Activated T-cell treated with anti-CD3 and anti-CD28 coated beads, Interleukin-2, amount 50 U/mL, for 4 hours (primary cell): ENCODE measurements around the gene C8A. TPM values are rescaled to one million over a fixed set of nuclear protein-coding genes. Genes with fewer than 3 reads are reported as not detected.

Experiments used
- ATAC-seq, 2 donors: fragments of 200-7000 bp; cut with Tn5 transposase; one replicate each; pipeline ENCODE4 v1.10.0; 2021
- DNase-seq: peaks from one replicate; pipeline ENCODE4 v3.0.0-alpha.2; 2020
- H3K27me3 Mint-ChIP-seq: one replicate; pipeline ENCODE4 v1.8.0; 2021; ENCODE audit warnings: low read depth, mixed read lengths
- H3K36me3 Mint-ChIP-seq: one replicate; pipeline ENCODE4 v1.8.0; 2022; ENCODE audit warnings: mixed read lengths; ENCODE audit not compliant: insufficient read depth
- H3K4me1 Mint-ChIP-seq: one replicate; pipeline ENCODE4 v1.8.0; 2021; ENCODE audit warnings: low read depth, mixed read lengths
- H3K4me3 Mint-ChIP-seq: one replicate; pipeline ENCODE4 v1.8.0; 2021; ENCODE audit warnings: mild to moderate bottlenecking, moderate library complexity, mixed read lengths
- H3K9me3 Mint-ChIP-seq: one replicate; pipeline ENCODE4 v1.8.0; 2021; ENCODE audit warnings: mixed read lengths
- total RNA-seq, 3 donors: library from RNA; stranded (reverse); gene quantifications; one replicate each; pipeline ENCODE4 v1.2.1, GENCODE V29; 2021

The C8A gene
- total RNA-seq, 3 donors from 2014 or later: not detected

- H3K4me3 Mint-ChIP-seq: no peak overlapping the region
- H3K4me1 Mint-ChIP-seq: no peaks in the 10 kb centered on the region
- no peaks in the 10 kb centered on the region for H3K9me3 Mint-ChIP-seq
- peaks cover 7% of the 10 kb centered on the region for H3K27me3 Mint-ChIP-seq
- ATAC-seq (no peak), DNase-seq (no peak)
- no peaks in the 10 kb centered on the region for H3K36me3 Mint-ChIP-seq
Observed at GRCh38 chr1:56830052-56830451, 24.5 kb upstream of the C8A start.

GRCh38 chr1:56831871-56832693, 22.5 kb upstream of the C8A start:
- Mint-ChIP-seq H3K9me3 (no peaks in the 10 kb centered on the region), H3K4me3 (no peak overlapping the region), H3K36me3 (no peaks in the 10 kb centered on the region), H3K27me3 (peaks cover 7% of the 10 kb centered on the region), H3K4me1 (no peaks in the 10 kb centered on the region)
- peak; percentile 58 for DNase-seq
- ATAC-seq: peak; percentile 40 to 46

GRCh38 chr1:56833088-56833487, 21.5 kb upstream of the C8A start:
- Mint-ChIP-seq H3K4me1 (no peaks in the 10 kb centered on the region), H3K36me3 (no peaks in the 10 kb centered on the region), H3K27me3 (peaks cover 7% of the 10 kb centered on the region), H3K9me3 (no peaks in the 10 kb centered on the region), H3K4me3 (no peak overlapping the region)
- DNase-seq (no peak), ATAC-seq (no peak)

- no peak overlapping the region for H3K4me3 Mint-ChIP-seq
- no peak for ATAC-seq
- peaks cover 9% of the 10 kb centered on the region for H3K27me3 Mint-ChIP-seq
- H3K4me1 Mint-ChIP-seq: no peaks in the 10 kb centered on the region
- no peak for DNase-seq
- no peaks in the 10 kb centered on the region for H3K9me3 Mint-ChIP-seq
- H3K36me3 Mint-ChIP-seq: no peaks in the 10 kb centered on the region
Observed at GRCh38 chr1:56834137-56834900, 20.3 kb upstream of the C8A start.

GRCh38 chr1:56835657-56836056, 18.9 kb upstream of the C8A start:
- H3K36me3 Mint-ChIP-seq: no peaks in the 10 kb centered on the region
- no peak for DNase-seq
- no peaks in the 10 kb centered on the region for H3K9me3 Mint-ChIP-seq

GRCh38 chr1:56836359-56836758, 18.2 kb upstream of the C8A start:
- no peaks in the 10 kb centered on the region for H3K4me1 Mint-ChIP-seq
- no peak overlapping the region for H3K4me3 Mint-ChIP-seq
- H3K36me3 Mint-ChIP-seq: no peaks in the 10 kb centered on the region
- peaks cover 10% of the 10 kb centered on the region for H3K27me3 Mint-ChIP-seq
- no peaks in the 10 kb centered on the region for H3K9me3 Mint-ChIP-seq
- ATAC-seq: no peak
- no peak for DNase-seq

More at GRCh38 chr1:56835657-56836056, 18.9 kb upstream of the C8A start:
- ATAC-seq: no peak
- Mint-ChIP-seq H3K27me3 (peaks cover 12% of the 10 kb centered on the region), H3K4me1 (no peaks in the 10 kb centered on the region), H3K4me3 (no peak overlapping the region)

GRCh38 chr1:56837244-56837939, 17.2 kb upstream of the C8A start:
- Mint-ChIP-seq H3K27me3 (peaks cover 7% of the 10 kb centered on the region), H3K36me3 (no peaks in the 10 kb centered on the region), H3K4me3 (no peak overlapping the region), H3K4me1 (no peaks in the 10 kb centered on the region), H3K9me3 (no peaks in the 10 kb centered on the region)
- DNase-seq (no peak), ATAC-seq (no peak)

GRCh38 chr1:56838759-56839158, 15.8 kb upstream of the C8A start:
- Mint-ChIP-seq H3K27me3 (peaks cover 7% of the 10 kb centered on the region), H3K9me3 (no peaks in the 10 kb centered on the region), H3K4me3 (no peak overlapping the region), H3K4me1 (no peaks in the 10 kb centered on the region), H3K36me3 (no peaks in the 10 kb centered on the region)
- ATAC-seq (no peak), DNase-seq (no peak)

- Mint-ChIP-seq H3K27me3 (peaks cover 10% of the 10 kb centered on the region), H3K4me1 (no peaks in the 10 kb centered on the region), H3K9me3 (no peaks in the 10 kb centered on the region), H3K4me3 (no peak overlapping the region), H3K36me3 (no peaks in the 10 kb centered on the region)
- DNase-seq: no peak
- no peak for ATAC-seq
Observed at GRCh38 chr1:56843544-56843943, 11.1 kb upstream of the C8A start.

- no peaks in the 10 kb centered on the region for H3K4me1 Mint-ChIP-seq
- H3K4me3 Mint-ChIP-seq: no peak overlapping the region
- ATAC-seq: no peak
- no peaks in the 10 kb centered on the region for H3K9me3 Mint-ChIP-seq
- peaks cover 8% of the 10 kb centered on the region for H3K27me3 Mint-ChIP-seq
- no peak for DNase-seq
- no peaks in the 10 kb centered on the region for H3K36me3 Mint-ChIP-seq
Observed at GRCh38 chr1:56844545-56845136, 10.0 kb upstream of the C8A start.

- Mint-ChIP-seq H3K4me3 (no peak overlapping the region), H3K36me3 (no peaks in the 10 kb centered on the region), H3K27me3 (peaks cover 8% of the 10 kb centered on the region), H3K9me3 (no peaks in the 10 kb centered on the region), H3K4me1 (no peaks in the 10 kb centered on the region)
- ATAC-seq (no peak), DNase-seq (no peak)
Observed at GRCh38 chr1:56845343-56845742, 9.3 kb upstream of the C8A start.

- no peaks in the 10 kb centered on the region for H3K4me1 Mint-ChIP-seq
- peaks cover 11% of the 10 kb centered on the region for H3K27me3 Mint-ChIP-seq
- ATAC-seq: no peak
- no peak overlapping the region for H3K4me3 Mint-ChIP-seq
- DNase-seq: no peak
- no peaks in the 10 kb centered on the region for H3K36me3 Mint-ChIP-seq
- H3K9me3 Mint-ChIP-seq: no peaks in the 10 kb centered on the region
Observed at GRCh38 chr1:56849750-56850149, 4.8 kb upstream of the C8A start.

- no peak for ATAC-seq
- Mint-ChIP-seq H3K9me3 (no peaks in the 10 kb centered on the region), H3K4me1 (no peaks in the 10 kb centered on the region), H3K4me3 (no peak overlapping the region), H3K36me3 (no peaks in the 10 kb centered on the region), H3K27me3 (peaks cover 11% of the 10 kb centered on the region)
- no peak for DNase-seq
Observed at GRCh38 chr1:56850411-56850810, 4.2 kb upstream of the C8A start.

- Mint-ChIP-seq H3K27me3 (peaks cover 11% of the 10 kb centered on the region), H3K4me3 (no peak overlapping the region), H3K9me3 (no peaks in the 10 kb centered on the region), H3K4me1 (no peaks in the 10 kb centered on the region), H3K36me3 (no peaks in the 10 kb centered on the region)
- ATAC-seq (no peak), DNase-seq (no peak)
Observed at GRCh38 chr1:56850922-56851321, 3.7 kb upstream of the C8A start.
